MCF 10A (cell line): ENCODE measurements around the gene WWOX. TPM values are rescaled to one million over a fixed set of nuclear protein-coding genes. Genes with fewer than 3 reads are reported as not detected.

Source experiments
- BruUV-seq: library from RNA; stranded (reverse); fragments of 400-500 nt; replicated peaks from 2 replicates; lab custom pipeline; 2021; lab: Mats Ljungman, UMichigan
- CTCF ChIA-PET: fragments of 300-600 bp; sonication (Branson Sonifier 250); formaldehyde crosslinking; extraction: SDS; loops from one replicate; lab custom pipeline; 2021; ENCODE audit warnings: antibody characterized with exemption, inconsistent platforms; lab: Yijun Ruan, JAX
- POLR2A ChIA-PET: fragments of 300-600, 350-650 bp; sonication (Branson Sonifier 250); formaldehyde crosslinking; extraction: SDS; loops from one replicate; lab custom pipeline; 2020; ENCODE audit warnings: antibody characterized with exemption, inconsistent platforms; lab: Yijun Ruan, JAX
- DNase-seq: peaks from one replicate; pipeline ENCODE4 v3.0.0-alpha.2; 2018; ENCODE audit not compliant: unreplicated experiment
- H3K27ac Mint-ChIP-seq: one replicate; pipeline ENCODE4 v1.8.0; 2022; ENCODE audit warnings: mild to moderate bottlenecking, low read depth, mixed read lengths; ENCODE audit not compliant: unreplicated experiment
- H3K27me3 Mint-ChIP-seq: one replicate; pipeline ENCODE4 v1.8.0; 2022; ENCODE audit warnings: mixed read lengths; ENCODE audit not compliant: insufficient read depth, unreplicated experiment
- H3K36me3 Mint-ChIP-seq: one replicate; pipeline ENCODE4 v1.8.0; 2022; ENCODE audit warnings: mild to moderate bottlenecking, moderate library complexity, mixed read lengths; ENCODE audit not compliant: insufficient read depth, unreplicated experiment
- H3K4me1 Mint-ChIP-seq: one replicate; pipeline ENCODE4 v1.8.0; 2022; ENCODE audit warnings: mixed read lengths; ENCODE audit not compliant: insufficient read depth, unreplicated experiment
- H3K4me3 Mint-ChIP-seq: one replicate; pipeline ENCODE4 v1.8.0; 2022; ENCODE audit warnings: mild to moderate bottlenecking, moderate library complexity, mixed read lengths; ENCODE audit not compliant: unreplicated experiment
- H3K9me3 Mint-ChIP-seq: one replicate; pipeline ENCODE4 v1.8.0; 2022; ENCODE audit warnings: mixed read lengths; ENCODE audit not compliant: unreplicated experiment
- CTCF ChIP-seq: fragments of 200-600 bp; IDR thresholded peaks from one replicate; pipeline ENCODE4 v1.8.0; 2022; ENCODE audit warnings: antibody characterized with exemption, mild to moderate bottlenecking; ENCODE audit not compliant: unreplicated experiment
- intact Hi-C: fragments of 100-400 bp; cut with micrococcal nuclease; formaldehyde crosslinking; loops from 2 replicates; pipeline ENCODE4 v1.14.1; 2022
- total RNA-seq: library from RNA; stranded (reverse); gene quantifications from 2 replicates; pipeline ENCODE4 v1.2.3, GENCODE V29; 2022

The WWOX gene
- total RNA-seq, 1 experiment from 2014 or later, result 18.1 TPM

DNA sequence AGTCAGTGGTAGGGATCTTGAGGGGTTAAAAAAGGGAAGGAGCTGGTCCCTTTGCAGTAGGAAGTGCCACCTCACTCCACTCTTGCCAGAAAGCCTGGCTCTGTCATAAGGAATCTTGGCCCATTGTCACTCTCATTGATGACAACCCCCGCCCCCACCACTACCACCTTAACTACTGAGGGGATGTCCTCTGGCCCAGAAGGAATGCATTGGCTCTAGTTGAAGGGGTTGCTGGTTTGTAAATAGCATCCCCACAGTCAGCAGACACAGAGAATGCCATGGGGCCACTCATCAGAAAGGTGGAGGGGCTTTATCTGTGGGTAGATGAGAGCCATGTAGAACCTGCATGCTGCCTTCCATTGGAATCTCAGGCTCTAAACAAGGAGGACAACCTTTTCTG is 316.2 kb downstream of the WWOX start:
- TF ChIP-seq CTCF, result no peak

GRCh38 chr16:78416400-78416799 is 316.9 kb downstream of the WWOX start:
- BruUV-seq, result no TSS peak
- no peak overlapping the region for H3K4me3 Mint-ChIP-seq
- POLR2A ChIA-PET, result no interaction called here
- no peak overlapping the region for H3K27ac Mint-ChIP-seq
- CTCF ChIA-PET, result no interaction called here
- H3K36me3 Mint-ChIP-seq, result no peaks in the 10 kb centered on the region
- H3K4me1 Mint-ChIP-seq, result no peaks in the 10 kb centered on the region
- TF ChIP-seq CTCF, result no peak
- peaks cover 18% of the 10 kb centered on the region for H3K9me3 Mint-ChIP-seq
- H3K27me3 Mint-ChIP-seq, result no peaks in the 10 kb centered on the region
- no peak for DNase-seq
- intact Hi-C loops, result no loop called here

More for the DNA sequence above, 316.2 kb downstream of the WWOX start:
- Mint-ChIP-seq H3K27me3 (no peaks in the 10 kb centered on the region), H3K4me3 (no peak overlapping the region), H3K36me3 (no peaks in the 10 kb centered on the region), H3K27ac (no peak overlapping the region), H3K9me3 (peaks cover 18% of the 10 kb centered on the region), H3K4me1 (no peaks in the 10 kb centered on the region)
- no TSS peak for BruUV-seq
- CTCF ChIA-PET, result no interaction called here
- intact Hi-C loops, result no loop called here
- no peak for DNase-seq
- POLR2A ChIA-PET, result no interaction called here

DNA sequence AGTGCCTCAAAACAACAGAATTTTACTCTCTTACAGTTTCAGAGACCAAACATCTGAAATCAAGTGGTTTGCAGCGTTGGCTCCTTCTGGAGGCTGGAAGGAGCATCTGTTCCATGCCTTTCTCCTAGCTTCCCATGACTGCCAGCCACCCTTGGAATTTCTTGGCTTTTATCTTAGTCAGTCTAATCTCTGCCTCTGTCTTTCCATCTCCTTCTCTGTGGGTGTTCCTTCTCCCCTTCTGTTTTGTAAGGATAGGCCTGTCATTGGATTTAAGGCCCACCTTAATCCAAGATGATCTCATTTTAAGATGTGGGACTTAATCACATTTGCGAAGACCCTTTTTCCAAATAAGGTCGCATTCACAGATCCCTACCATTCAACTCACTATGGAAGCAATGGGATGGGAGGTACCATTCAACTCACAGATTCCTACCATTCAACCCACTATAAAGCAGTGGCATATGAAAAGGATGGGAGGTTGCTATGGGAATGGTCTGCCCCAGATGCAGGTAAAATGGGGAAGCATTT is 321.8 kb downstream of the WWOX start:
- POLR2A ChIA-PET, result no interaction called here

GRCh38 chr16:78425281-78425680 is 325.8 kb downstream of the WWOX start:
- no peak for DNase-seq
- H3K4me1 Mint-ChIP-seq, result no peaks in the 10 kb centered on the region
- H3K27ac Mint-ChIP-seq, result no peak overlapping the region
- no peak overlapping the region for H3K4me3 Mint-ChIP-seq
- no peaks in the 10 kb centered on the region for H3K27me3 Mint-ChIP-seq
- CTCF ChIA-PET, result interaction anchor here (0.6 to 1.6 kb wide), 3 partner anchors 10 to 197 kb away, joined by 3 to 8 read pairs (median 4); no protein-coding TSS in a partner anchor
- no peaks in the 10 kb centered on the region for H3K9me3 Mint-ChIP-seq
- no peak for TF ChIP-seq CTCF
- H3K36me3 Mint-ChIP-seq, result peaks cover 13% of the 10 kb centered on the region
- intact Hi-C loops, result no loop called here
- no TSS peak for BruUV-seq
- POLR2A ChIA-PET, result interaction anchor here (1.0 kb wide), 1 partner anchor 8 kb away, joined by 5 read pairs; no protein-coding TSS in a partner anchor

More for the DNA sequence above, 321.8 kb downstream of the WWOX start:
- no peaks in the 10 kb centered on the region for H3K9me3 Mint-ChIP-seq
- CTCF ChIA-PET, result interaction anchor here (0.6 kb wide), 1 partner anchor 115 kb away, joined by 6 read pairs; no protein-coding TSS in a partner anchor
- H3K4me1 Mint-ChIP-seq, result no peaks in the 10 kb centered on the region
- TF ChIP-seq CTCF, result no peak
- no peak for DNase-seq
- no peaks in the 10 kb centered on the region for H3K27me3 Mint-ChIP-seq
- H3K27ac Mint-ChIP-seq, result no peak overlapping the region
- no TSS peak for BruUV-seq
- H3K4me3 Mint-ChIP-seq, result no peak overlapping the region
- H3K36me3 Mint-ChIP-seq, result peaks cover 7% of the 10 kb centered on the region
- intact Hi-C loops, result no loop called here
